Articular chondrocyte of knee joint (primary cell): ENCODE data around the gene NUTM2F. TPM values are rescaled to one million over a fixed set of nuclear protein-coding genes. Genes with fewer than 3 reads are reported as not detected.

Experiments used
- total RNA-seq: library from RNA; depleted of rRNA; stranded (reverse); fragments of >200 nt; gene quantifications from 2 replicates; pipeline ENCODE4 v1.2.3, GENCODE V29; 2012

Gene NUTM2F, protein sequence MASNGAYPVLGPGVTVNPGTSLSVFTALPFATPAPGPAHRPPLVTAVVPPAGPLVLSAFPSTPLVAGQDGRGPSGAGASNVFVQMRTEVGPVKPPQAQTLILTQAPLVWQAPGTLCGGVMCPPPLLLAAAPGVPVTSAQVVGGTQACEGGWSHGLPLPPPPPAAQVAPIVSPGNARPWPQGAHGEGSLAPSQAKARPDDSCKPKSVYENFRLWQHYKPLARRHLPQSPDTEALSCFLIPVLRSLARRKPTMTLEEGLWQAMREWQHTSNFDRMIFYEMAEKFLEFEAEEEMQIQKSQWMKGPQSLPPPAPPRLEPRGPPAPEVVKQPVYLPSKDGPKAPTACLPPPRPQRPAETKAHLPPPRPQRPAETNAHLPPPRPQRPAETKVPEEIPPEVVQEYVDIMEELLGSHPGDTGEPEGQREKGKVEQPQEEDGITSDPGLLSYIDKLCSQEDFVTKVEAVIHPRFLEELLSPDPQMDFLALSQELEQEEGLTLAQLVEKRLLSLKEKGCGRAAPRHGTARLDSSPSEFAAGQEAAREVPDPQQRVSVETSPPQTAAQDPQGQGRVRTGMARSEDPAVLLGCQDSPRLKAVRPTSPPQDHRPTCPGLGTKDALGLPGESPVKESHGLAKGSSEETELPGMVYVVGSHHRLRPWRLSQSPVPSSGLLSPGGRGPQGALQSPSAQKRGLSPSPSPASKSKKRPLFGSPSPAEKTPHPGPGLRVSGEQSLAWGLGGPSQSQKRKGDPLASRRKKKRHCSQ
- not detected in 2 replicates for total RNA-seq

GRCh38 chr9:94328544-94328943, at the start of gene NUTM2F:
NUTM2F (minus strand) TSS chr9:94328644; CDS start chr9:94328623, 21 bp downstream.

Other genes starting within 250 kb of the NUTM2F start
- gene PTPDC1, start 244.2 kb downstream of the NUTM2F start, total RNA-seq = 11.4 and 12.1 TPM in 2 replicates
- 5.9 and 6.8 TPM in 2 replicates for gene ZNF169, start 69.3 kb downstream of the NUTM2F start, total RNA-seq
- gene PCAT7, start 226.4 kb upstream of the NUTM2F start, total RNA-seq = 0.13 and 0.86 TPM in 2 replicates